Glomerular visceral epithelial cell (primary cell): ENCODE results near the gene RAP1GDS1.
A peak's percentile ranks its signal among the peaks of the same experiment; 100 is the strongest.
"Not testable (repeated sequence)": the region's sequence is repeated elsewhere in the genome, so short reads cannot be mapped to it uniquely, and the experiment has no call there.

Experiments used
- DNase-seq: peaks from one replicate; pipeline ENCODE4 v3.0.0-alpha.2; 2016; ENCODE audit errors: extremely low spot score

The RAP1GDS1 gene

DNA sequence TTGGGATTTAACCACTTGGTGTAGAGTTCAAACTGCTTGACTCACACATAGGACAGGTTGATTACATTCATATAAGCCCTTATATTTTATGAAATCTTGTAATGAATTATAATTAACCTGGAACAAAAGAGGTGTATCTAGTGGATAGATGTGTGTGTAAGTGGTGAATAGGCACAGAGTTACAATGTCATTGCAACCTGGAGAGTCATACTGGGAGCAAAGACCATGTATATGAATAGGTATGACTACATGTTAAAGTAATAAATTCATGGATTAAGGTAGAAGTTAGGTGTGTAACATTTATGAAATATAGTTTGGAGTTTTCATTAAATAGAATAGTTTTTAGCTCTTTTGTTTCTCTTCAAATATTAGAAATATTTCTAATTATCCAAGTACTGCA is 26.1 kb downstream of the RAP1GDS1 start:
- DNase-seq, result no peak

DNA sequence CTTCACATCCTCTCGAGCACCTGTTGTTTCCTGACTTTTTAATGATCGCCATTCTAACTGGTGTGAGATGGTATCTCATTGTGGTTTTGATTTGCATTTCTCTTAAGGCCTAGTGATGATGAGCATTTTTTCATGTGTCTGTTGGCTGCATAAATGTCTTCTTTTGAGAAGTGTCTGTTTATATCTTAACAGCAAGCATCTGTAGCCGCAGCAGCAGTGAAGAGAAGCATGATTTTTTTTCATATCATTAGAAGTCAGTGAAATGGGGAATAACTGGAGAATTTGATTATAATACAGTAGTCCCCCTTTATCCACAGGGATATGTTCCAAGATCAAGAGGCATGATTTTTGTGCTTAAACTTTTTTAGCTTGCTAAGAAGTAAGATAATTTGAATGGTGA is 27.5 kb downstream of the RAP1GDS1 start:
- not testable (repeated sequence) for DNase-seq

DNA sequence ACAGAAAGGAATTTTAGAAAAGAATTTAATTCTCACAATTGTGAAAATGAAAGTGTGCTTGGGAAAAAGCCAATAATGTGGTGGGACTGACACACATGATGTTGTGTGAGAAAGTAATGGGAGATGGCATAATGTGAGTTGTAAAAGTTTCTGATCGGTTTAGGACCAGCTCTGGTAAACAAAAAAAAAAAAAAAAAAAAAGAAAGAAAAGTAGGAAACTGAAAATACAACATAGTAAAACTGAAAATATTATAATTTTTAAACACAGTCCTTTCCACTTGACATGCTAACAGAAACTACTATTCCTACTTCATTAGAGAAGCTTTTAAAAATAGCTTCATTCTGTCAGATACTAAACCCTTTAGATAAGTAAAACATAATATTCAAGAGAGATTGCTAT is 28.2 kb downstream of the RAP1GDS1 start:
- peak; percentile 9 for DNase-seq

DNA sequence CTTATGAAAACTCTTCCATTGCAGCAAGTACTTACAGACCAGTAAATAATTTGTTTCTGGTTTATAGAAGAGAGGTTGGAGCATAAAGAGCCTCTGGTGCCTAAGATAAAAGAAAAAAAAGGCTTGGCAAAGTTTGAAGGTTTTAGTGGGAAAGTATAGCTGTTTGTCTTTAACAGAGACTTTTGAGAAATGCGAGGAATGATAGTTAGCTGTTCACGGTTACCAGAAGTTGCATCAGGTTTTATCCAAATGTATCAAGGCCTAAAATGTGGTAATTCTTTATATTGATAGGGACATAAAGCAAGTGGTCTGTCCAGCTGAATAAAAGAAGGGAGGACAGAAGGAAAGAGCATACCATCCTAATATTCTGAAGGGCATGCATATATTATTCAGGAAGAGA is 29.3 kb downstream of the RAP1GDS1 start:
- no peak for DNase-seq

DNA sequence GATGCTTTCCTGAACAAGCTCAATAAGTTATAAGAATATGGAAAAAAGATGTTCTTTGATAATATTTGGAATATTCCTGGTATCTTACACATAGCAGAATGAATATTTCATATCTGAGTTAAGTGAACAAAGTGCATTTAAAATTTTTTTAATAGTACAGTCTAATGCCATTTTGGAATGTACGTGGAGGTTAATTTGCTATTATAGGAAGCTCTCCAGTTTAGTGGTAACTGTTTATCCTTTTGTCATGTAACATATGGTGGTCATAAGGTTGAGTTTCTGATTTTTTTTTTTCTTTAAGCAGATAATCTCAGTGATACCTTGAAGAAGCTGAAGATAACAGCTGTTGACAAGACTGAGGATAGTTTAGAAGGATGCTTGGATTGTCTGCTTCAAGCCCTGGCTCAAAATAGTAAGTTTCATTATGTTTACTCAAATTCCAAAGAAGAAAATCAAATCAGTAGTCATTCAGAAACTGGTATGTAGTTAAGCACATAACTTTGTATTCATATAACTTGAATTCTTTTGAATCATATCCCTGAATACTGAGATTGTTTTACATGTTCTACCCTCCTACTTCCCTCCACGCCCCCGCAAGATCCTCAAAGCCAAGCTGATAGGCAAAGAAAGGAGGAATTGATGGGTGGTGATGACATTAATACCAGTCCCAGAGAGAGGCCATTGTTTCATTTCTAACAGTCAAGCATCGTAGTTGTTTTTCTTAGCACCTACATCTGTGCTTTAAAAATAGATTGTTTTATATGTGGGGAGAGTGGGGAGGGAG is 32.1 kb downstream of the RAP1GDS1 start:
- no peak for DNase-seq

DNA sequence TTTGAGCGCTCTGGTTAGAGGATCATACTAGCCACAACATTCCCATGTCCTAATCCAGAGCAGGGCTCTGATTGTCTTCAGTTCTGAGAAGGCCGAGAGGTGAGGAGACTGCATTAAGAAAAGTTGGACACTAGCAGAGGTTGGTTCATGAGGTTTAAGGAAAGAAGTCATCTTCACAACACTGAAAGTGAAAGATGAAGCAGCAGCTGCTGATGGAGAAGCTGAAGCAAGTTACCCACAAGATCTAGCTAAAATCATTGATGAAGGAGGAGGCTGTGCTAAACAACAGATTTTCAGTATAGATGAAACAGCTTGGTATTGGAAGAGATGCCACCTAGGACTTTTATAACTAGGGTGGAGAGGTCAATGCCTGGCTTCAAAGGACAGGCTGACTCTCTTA is 36.8 kb downstream of the RAP1GDS1 start:
- no peak for DNase-seq

DNA sequence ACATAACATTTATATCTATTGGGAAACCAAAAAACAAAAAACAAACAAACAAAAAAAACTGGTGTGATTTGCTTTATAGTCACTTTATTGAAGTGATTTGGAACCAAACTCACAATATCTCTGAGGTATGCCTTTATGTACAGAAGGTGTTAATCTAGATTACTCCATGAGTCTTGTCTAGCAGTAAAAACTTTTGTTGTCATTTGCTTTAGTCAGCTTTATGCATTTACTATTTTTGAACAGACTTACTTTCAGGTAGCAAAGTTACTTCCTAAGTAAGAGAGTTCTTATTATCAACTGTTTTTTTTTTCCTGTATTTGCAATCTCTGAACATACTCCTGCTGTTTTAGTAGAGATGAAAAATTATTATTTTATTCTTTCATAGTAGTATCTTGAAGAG is 39.5 kb downstream of the RAP1GDS1 start:
- no peak for DNase-seq

DNA sequence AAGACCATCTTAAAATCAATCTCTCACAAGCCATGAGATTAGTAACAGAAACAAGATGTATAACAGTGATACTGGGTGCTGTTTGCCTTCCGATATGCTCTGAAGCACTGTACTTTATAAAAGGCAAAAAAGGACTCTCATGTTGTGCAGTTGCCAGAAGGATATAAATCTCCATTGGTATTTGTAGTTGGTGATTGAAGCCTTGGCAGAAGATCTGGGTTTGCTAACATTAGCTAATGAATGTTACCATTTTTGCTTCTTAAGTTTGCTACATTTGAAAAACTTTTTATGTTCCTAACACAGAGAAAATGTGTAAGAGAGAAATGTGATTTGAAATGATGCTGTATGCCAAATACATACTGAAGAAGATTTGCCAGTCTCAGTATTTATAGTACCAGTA is 44.4 kb downstream of the RAP1GDS1 start:
- DNase-seq, result no peak

DNA sequence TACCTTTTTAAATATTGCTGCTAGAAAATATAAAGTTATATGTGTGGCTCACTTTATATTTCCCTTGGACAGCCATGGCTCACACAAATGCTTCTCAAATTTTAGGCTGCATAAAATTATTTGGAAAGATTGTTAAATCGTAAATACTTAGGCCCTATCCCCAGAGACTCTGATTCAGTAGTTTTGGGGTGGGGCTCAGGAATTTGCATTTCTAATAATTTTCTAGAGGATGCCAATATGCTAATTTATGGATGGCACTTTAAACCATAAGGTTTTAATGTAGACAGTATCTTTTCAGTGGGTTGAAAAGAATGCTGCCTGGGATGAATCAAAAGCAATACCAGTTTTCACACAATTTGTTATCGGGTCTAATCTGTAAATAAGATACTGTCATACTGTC is 49.7 kb downstream of the RAP1GDS1 start:
- DNase-seq, result no peak

DNA sequence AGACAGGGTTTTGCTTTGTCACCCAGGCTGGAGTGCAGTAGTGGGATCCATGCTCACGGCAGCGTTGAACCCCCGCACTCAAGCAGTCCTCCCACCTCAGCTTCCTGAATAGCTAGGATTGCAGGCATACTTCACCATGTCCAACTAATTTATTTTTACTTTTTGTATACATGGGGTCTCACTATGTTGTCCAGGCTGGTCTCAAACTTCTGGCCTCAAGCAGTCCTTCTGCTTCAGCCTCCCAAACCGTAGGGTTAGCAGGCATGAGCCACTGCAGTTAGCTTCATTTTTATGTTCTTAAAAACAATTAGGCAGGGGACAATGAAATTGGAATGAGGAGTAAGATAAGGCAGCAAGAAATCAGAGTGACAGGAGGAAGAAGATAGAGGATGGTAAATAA is 50.5 kb downstream of the RAP1GDS1 start:
- no peak for DNase-seq

DNA sequence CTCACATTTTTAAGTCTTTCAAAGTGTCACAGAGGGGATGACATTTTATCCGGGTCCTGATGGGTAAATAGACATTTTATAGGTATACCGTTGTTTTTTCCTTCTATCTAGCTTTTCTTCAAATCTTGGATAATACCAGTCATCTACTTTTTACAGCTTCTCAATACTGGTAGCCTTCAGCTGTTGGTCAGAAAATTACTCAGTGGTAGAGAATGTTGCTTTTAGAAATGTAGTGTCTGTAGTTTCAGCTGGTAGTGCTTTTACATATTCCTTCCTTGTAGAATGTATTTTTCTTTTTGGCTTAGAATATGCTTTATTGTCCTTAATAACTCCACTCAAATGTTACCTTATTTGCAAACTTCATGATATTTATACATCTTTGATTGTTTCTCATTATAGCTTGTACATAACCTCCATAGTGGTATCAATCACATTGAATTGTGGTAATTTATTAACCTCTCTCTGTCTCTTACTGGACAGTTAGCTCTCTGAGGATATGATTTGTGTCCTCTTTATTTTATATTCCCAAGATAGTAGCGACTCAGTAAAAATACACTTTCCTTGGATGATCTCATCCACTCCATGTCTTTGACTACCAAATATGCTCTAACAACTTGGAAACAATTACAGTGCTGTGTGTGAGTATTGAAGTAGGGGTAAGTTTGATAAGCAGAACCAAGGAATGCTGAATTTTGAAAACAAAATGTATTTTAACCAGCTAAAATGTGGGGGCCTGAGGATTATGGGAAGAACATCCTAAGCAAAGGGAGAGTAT is 53.8 kb downstream of the RAP1GDS1 start:
- peak; percentile 7 for DNase-seq

DNA sequence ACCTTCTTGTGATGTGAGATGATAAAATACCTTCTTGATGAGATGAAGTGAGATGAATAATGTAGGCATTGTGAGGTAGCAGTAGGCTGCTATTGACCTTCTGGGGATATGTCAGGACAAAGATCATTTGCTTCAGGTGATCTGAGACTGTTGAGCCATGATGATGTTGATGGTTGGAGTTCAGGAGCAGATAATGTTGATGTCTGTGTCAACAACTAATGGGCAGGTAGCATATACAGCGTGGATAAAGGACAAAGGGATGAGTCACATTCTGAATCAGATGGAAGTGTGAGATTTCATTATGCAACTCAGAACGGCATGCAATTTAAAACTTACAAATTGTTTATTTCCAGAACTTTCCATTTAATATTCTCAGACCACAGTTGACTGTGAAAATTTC is 57.3 kb downstream of the RAP1GDS1 start:
- no peak for DNase-seq

DNA sequence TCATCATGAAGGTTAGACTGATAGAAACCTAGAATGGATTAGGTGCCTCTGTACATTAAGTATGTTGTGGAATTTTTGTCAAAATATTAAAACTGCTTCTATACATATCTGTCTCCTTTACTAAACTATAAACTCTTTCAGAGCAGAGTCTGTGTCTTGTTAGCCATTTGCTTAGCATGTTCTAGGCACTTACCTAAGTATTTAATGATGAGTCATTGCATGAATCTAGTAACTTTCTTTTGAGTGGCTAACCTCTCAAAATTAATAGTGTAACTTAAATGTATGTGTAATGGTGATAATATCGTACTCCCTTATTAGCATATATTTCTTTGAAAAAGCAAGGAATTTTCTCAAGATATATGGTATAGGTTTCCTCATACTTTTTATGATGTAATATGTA is 57.8 kb downstream of the RAP1GDS1 start:
- DNase-seq, result no peak

DNA sequence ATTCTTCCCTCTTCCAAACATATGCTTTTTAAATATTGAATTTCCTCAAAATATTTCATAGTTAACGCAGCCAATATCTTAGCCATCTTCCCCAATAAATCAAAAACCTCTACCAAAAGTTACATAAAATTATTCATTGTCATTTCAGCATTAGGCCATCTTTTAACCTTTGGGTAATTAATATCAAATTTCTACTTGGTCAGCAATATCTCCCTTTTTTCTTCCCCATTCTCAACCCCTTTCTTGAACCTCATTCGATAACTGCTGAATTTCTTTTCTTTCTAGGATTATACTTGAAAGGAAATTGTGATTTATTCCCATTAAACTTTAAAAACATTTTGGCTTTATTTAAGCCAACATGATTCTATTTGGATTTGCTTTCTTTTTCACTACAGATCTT is 65.0 kb downstream of the RAP1GDS1 start:
- no peak for DNase-seq

DNA sequence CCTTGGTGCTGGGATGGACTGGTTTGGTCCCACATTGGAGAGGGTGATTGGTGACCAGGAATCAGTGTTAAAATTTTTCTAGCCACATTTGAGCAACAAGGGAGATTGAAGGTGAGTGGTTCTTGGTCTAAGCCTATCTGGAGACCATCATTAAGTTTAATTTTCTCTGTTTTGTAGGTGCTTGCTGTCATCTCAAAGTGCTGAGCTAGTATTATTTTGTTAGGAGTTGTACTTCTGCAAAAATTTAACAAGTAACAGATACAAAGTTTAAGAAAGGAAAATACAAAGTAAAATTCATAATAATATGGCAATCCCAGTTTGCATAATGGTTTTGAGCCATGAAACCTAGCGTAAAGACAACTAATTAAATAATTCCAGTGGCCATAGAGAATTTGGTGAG is 66.5 kb downstream of the RAP1GDS1 start:
- DNase-seq, result no peak

DNA sequence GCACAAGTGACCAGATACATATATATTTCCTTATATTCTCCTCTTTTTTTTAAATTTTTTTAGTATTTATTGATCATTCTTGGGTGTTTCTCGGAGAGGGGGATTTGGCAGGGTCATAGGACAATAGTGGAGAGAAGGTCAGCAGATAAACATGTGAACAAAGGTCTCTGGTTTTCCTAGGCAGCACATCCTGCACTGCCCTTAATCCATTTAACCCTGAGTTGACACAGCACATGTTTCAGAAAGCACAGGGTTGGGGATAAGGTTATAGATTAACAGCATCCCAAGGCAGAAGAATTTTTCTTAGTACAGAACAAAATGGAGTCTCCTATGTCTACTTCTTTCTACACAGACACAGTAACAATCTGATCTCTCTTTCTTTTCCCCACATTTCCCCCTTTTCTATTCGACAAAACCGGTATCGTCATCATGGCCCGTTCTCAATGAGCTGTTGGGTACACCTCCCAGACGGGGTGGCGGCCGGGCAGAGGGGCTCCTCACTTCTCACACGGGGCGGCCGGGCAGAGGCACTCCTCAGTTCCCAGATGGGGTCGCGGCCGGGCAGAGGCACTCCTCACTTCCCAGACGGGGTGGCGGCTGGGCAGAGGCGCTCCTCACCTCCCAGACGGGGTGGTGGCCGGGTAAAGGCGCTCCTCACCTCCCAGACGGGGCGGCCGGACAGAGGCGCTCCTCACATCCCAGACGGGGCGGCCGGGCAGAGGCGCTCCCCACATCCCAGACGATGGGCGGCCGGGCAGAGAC is 68.9 kb downstream of the RAP1GDS1 start:
- DNase-seq, result not testable (repeated sequence)

DNA sequence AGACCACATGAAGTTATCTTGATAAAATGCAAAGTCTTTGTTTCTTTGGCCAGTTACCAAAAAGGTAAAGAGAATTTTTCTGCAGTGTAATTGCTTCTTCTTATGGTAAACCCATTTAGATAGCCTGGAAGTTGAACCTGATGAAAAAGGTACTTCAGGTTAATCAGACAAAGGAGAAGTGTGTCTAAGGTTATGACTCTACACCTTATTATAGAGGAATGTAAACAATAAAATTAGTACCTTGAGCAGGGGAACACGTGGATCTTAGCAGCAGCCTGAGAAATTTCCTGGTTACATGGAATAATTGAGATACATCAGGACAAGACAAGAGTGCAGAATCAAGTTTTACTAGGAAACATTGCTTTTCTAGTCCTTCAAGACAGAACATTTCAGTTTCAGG is 70.8 kb downstream of the RAP1GDS1 start:
- no peak for DNase-seq

DNA sequence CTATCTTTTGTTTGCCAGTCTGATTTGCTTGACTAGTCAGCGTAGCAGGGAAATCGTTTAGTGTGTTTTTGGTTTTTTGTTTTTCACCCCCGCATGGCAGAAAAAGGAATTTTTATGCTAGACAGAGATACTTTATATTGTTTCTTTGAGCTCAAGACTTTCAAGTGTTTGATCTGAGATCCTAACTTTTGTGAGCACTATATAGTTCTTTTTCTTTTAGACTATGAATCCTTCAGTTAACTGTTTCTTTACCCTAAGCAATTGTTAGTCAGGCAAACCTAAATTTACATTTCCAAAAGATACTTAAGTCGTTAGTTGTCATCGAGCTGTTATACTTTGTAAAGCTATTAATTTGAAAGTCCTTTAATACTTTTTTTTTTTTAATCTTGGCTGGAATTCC is 73.3 kb downstream of the RAP1GDS1 start:
- DNase-seq, result no peak

DNA sequence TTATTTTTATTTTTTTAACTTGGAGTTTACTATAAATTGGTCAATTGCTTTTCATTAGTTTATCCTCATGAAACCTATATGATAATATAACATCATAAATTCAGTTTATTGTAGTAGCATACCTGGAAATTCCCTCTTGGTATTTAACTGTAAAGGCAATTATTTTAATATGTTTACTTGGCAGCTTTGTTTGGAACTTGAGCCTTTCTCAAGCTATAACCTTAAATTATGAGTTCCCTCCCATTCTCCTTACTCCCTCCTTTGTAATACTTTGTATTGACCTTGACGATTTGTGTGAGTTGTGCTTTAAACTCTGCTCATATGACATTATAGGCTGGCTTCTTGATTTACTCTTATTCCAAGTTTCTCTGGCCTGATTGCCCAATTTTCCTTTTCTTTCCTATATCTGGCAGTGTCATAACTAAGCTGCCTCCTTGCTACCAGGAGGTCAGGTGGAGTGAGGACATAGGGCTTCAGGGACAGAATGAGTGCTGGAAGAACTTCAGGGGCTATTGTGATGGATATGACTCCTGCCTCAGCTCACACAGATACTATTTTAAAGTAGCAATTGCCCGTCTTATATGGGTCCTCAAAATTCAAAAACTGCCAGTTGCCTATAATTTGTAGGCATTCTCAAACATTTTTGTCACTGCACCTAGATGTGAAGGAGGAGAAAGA is 77.7 kb downstream of the RAP1GDS1 start:
- DNase-seq, result no peak

DNA sequence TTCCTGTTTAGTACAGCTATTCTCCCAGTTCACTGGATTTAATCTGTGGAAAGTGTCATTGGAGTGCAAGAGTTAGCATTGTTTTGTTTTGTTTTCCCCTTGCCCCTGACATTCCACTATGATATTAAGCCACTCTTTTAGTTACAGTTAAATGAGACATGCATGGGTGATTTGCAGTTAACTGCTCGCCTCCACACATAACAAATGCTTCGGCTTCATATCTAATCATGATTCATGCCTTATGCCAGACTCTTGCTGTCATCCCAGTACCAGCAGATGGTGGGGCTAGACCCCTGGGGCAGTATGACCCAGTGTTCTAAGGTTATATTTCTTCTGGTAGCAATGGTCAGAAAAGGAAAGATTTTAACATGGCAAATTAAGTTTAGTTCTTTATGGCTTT is 80.1 kb downstream of the RAP1GDS1 start:
- peak; percentile 70 for DNase-seq

DNA sequence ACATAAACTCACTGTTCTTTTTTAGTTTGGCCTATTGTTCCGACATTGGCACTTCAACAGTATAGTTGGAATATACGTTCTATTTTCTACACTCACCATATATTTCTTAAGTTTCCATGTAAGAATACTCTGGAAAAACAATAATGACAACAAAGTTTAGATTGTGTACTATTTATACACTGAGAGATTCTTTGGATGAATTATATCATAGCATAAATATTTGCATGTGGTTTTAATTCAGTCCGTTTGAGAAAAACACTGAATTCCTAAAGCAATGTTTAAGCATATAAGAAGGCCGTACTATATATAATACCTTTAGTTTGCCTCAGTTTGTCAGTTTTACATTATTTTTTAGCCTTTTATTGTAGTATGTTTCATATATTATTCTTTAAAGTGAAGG is 82.4 kb downstream of the RAP1GDS1 start:
- no peak for DNase-seq

DNA sequence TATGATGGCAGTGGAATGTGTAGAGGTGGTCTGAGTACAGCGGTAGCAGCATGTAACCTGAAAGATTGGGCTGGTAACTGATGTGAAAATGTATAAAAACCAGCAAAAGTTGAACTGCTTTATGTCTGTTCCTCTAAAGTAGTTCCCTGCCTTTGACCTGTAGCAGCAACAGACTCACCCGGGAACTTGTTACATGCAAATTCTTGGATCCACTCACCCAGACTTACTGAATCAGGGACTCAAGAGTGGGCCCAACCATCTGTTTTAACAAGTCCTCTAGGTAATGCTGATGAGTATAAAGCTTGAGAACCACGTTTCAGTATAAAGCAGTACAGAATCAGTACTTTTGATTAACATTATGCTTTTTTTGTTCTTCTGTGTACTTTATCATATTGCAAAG is 84.7 kb downstream of the RAP1GDS1 start:
- no peak for DNase-seq
